ENCODE measurements around the gene REX1BD.

GRCh38 chr19:18580311-18580710 lies 8.3 kb upstream of the REX1BD start:
- TF ChIP-seq POLR2A (IDR thresholded peaks at IDR 0.05; ENCODE audit: extremely low read depth, insufficient read length) (no peak), CTCF (IDR thresholded peaks at IDR 0.05; ENCODE audit: low read depth, low read length) (no peak), MAX (IDR thresholded peaks at IDR 0.05; ENCODE audit: low read depth, low read length) (no peak)
